Measurements from ENCODE around the gene KDM2B.
"Not testable (repeated sequence)": the region's sequence is repeated elsewhere in the genome, so short reads cannot be mapped to it uniquely, and the experiment has no call there.

KDM2B gene

DNA sequence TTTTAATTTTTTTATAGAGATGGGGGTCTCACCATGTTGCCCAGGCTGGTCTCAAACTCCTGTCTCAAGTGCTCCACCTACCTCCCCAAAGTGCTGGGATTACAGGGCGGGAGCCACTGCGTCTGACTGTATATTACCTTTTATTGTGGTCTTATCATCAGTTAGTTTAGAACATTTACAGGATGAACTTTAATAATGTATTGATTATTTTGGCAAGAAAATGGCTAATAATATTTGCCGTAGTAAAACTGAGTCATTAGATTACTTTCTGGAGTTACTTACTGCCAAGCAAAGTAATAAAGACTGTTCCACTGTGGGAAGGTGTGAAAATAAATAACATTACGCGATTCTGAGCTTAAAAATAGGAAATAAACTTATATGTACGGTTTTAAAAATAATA, 21.9 kb upstream of the KDM2B start:
- TF ChIP-seq, protein P1, sequence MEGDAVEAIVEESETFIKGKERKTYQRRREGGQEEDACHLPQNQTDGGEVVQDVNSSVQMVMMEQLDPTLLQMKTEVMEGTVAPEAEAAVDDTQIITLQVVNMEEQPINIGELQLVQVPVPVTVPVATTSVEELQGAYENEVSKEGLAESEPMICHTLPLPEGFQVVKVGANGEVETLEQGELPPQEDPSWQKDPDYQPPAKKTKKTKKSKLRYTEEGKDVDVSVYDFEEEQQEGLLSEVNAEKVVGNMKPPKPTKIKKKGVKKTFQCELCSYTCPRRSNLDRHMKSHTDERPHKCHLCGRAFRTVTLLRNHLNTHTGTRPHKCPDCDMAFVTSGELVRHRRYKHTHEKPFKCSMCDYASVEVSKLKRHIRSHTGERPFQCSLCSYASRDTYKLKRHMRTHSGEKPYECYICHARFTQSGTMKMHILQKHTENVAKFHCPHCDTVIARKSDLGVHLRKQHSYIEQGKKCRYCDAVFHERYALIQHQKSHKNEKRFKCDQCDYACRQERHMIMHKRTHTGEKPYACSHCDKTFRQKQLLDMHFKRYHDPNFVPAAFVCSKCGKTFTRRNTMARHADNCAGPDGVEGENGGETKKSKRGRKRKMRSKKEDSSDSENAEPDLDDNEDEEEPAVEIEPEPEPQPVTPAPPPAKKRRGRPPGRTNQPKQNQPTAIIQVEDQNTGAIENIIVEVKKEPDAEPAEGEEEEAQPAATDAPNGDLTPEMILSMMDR (conservative IDR thresholded peaks at IDR 0.05) = no peak
- TF ChIP-seq ZFX (IDR thresholded peaks at IDR 0.05) = no peak
- no peak overlapping the region for H3K27ac ChIP-seq

DNA sequence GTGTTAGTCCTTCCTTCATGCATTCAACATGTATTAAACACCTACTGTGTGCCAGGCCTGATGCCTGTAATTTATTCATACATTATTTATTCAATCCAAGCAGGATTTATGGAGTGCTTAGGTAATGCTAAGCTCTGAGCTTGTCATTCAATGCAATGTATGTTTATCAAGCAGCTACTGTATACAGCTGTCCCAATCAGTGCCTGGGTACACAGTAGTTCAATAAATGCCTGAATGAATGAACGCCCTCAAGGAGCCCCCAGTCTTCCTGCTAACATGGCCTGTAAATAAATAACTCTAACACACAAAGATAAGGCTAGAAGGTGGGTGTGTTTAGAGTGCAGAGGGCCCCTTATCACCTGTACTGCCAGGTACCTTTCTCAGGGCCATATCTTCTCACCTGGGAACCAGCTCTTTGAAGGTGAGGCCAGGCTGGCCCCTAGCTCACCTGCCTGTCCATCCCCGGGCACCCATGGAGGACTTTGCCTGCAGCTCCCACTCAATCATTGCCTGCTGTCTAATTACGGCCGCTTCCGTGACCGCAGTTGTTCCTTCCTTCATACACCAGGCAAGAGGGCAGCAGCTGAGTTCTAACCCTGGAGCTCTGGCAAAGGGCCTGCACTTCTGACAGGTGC, 20.0 kb upstream of the KDM2B start:
- no peak for TF ChIP-seq ZFX (IDR thresholded peaks at IDR 0.05)
- TF ChIP-seq, protein P1 (conservative IDR thresholded peaks at IDR 0.05) = no peak
- no peak overlapping the region for H3K27ac ChIP-seq

DNA sequence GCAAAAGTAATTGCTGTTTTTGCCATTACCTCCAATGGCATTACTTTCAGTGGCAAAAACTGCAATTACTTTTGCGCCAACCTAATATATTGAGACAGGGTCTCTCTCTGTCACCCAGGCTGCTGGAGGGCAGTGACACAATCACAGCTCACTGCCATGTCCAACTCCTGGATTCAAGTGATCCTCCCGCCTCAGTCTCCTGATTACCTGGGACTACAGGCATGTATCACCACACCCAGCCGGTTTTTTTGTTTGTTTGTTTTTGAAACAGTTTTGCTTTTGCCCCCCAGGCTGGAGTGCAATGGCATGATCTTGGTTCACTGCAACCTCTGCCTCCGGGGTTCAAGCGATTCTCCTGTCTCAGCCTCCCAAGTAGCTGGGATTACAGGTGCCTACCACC, 15.7 kb upstream of the KDM2B start:
- H3K27ac ChIP-seq = no peak overlapping the region
- TF ChIP-seq, protein P1 (conservative IDR thresholded peaks at IDR 0.05) = no peak
- TF ChIP-seq ZFX (IDR thresholded peaks at IDR 0.05) = no peak

DNA sequence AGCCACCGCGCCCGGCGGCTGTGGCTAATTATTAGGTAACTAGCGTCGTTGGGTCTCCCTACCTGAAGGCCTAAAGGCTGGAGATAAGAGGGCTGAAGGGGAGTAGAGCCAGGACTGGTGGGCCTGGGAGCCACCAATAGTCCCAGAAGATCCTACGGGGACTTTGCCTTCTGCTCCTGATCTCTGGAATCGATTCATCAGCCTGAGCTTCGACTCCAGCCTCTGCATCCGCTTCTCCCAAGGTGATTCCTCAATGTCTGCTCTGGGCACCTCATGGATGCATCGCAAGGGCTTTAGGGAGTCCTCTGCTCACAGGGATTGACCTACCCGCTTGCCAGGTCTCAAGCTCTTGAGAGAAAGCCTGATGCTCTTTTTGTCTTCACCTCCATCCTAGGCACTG, 14.7 kb upstream of the KDM2B start:
- H3K27ac ChIP-seq = no peak overlapping the region
- TF ChIP-seq, protein P1 (conservative IDR thresholded peaks at IDR 0.05) = no peak
- no peak for TF ChIP-seq ZFX (IDR thresholded peaks at IDR 0.05)

DNA sequence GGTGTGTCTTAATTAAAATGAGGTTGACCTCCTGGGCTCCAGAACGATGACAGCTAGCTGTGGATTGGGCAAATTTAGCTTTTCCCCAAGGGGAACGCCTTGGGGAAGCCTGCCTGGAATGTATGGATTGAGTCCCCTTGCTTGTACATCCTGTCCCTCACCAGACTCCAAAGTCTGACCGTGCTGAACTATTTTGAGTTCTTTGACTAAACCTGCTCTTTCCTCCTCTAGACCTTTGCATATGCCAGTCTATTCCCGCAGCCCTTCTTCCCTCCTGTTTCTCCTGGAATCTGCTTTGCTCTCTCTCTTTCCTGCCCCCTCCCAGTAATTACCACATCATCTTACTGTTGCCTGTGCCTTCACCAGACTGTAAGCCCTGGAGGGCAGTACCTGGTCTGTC, 11.5 kb upstream of the KDM2B start:
- TF ChIP-seq, protein P1 (conservative IDR thresholded peaks at IDR 0.05) = no peak
- no peak for TF ChIP-seq ZFX (IDR thresholded peaks at IDR 0.05)
- no peak overlapping the region for H3K27ac ChIP-seq

DNA sequence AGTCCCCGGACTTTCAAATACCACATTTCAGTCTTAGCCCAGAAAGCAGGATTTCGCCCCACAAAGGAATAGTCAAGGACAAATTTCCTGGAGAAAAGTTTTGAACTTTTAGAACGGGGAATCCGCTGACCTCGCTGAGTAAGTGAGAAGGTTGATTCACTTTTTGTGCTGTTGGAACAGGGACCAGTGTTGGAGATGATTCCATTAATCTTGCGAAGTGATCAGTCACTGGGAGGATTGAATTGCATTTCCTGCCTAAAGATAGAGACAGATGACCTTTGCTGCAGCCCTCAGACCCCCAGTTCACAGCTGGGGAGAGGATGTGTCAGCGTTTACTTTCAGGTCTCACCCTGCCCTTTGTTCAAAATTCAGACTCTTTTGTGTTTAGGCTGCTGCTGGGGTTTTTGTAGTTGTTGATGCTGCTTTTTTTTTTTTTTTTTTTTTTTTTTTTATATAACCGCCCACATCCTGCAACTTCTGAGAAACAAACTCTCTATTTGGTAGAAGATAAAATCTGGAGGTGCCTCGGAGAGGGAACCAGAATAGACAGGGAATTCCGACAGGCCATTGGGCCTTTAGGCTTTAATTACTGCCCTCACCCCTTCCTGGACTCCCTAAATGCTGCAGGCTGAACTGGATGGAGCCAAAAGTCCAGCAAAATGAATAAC, 9.8 kb upstream of the KDM2B start:
- TF ChIP-seq ZFX (IDR thresholded peaks at IDR 0.05) = no peak
- TF ChIP-seq, protein P1 (conservative IDR thresholded peaks at IDR 0.05) = no peak
- H3K27ac ChIP-seq = no peak overlapping the region

DNA sequence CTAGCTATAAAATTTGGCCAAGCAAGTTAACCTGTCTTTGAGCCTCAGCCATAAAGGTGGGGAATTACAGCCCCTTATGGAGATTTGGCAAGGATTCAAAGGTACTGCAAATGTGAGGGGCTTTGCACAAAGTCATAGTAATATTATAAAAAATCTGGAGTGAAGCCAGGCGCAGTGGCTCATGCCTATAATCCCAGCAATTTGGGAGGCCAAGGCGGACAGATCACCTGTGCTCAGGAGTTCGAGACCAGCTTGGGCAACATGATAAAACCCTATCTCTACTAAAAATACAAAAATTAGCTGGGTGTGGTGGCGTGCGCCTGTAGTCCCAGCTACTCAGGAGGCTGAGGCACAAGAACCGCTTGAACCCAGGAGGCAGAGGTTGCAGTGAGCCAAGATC, 4.1 kb upstream of the KDM2B start:
- not testable (repeated sequence) for H3K27ac ChIP-seq

DNA sequence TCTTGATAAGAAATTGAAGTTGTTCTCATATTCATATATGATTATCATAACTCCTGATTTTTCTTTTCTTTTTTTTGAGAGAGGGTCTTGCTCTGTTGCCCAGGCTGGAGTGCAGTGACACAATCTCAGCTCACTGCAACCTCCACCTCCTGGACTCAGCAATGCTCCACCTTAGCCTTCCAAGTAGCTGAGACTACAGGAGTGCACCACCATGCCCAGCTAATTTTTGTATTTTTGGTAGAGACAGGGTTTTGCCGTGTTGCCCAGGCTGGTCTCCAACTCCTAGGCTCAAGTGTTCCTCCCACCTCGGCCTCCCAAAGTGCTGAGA, 2.5 kb upstream of the KDM2B start:
- H3K27ac ChIP-seq = not testable (repeated sequence)
